AG04450 (cell line): ENCODE measurements around the gene SDC3. TPM values are rescaled to one million over a fixed set of nuclear protein-coding genes. Genes with fewer than 3 reads are reported as not detected.
"Not testable (repeated sequence)": the region's sequence is repeated elsewhere in the genome, so short reads cannot be mapped to it uniquely, and the experiment has no call there.

Experiments used
- CTCF ChIA-PET: fragments of 300-600, 350-600 bp; formaldehyde crosslinking; extraction: SDS; loops from one replicate; lab custom pipeline; 2022; ENCODE audit warnings: antibody characterized with exemption, inconsistent platforms; lab: Charles Lee
- POLR2A ChIA-PET: fragments of 350-600 bp; formaldehyde crosslinking; extraction: SDS; loops from one replicate; lab custom pipeline; 2021; ENCODE audit warnings: antibody characterized with exemption, inconsistent platforms; lab: Yijun Ruan, JAX
- DNase-seq: peaks from one replicate; pipeline ENCODE4 v3.0.0-alpha.2; 2011; ENCODE audit warnings: low read depth, low spot score
- H3K27ac ChIP-seq: one replicate; pipeline ENCODE4 v1.5.1; 2012; ENCODE audit warnings: low read depth, low read length, control low read depth
- H3K27me3 ChIP-seq: one replicate; pipeline ENCODE4 v1.6.0; 2012; ENCODE audit warnings: low read length; ENCODE audit not compliant: control insufficient read depth, insufficient read depth
- H3K4me3 ChIP-seq: 2 replicates; pipeline ENCODE4 v1.5.1; 2011; ENCODE audit warnings: mild to moderate bottlenecking, low read depth, low read length, control low read depth
- H3K9me3 ChIP-seq: 2 replicates; pipeline ENCODE4 v1.5.1; 2012; ENCODE audit warnings: low read length; ENCODE audit not compliant: control insufficient read depth, insufficient read depth
- polyA plus RNA-seq: library from polyadenylated mRNA; depleted of rRNA; stranded (reverse); fragments of >200 nt; gene quantifications from 2 replicates; pipeline ENCODE4 v1.2.3, GENCODE V29; 2011
- TF ChIP-seq, protein P1 (sequence below): IDR thresholded peaks from 2 replicates; pipeline ENCODE4 v1.5.1; 2011; ENCODE audit warnings: low read depth, low read length, control low read depth, inconsistent platforms

Gene SDC3
- polyA plus RNA-seq, 1 experiment: 21.7 TPM

DNA sequence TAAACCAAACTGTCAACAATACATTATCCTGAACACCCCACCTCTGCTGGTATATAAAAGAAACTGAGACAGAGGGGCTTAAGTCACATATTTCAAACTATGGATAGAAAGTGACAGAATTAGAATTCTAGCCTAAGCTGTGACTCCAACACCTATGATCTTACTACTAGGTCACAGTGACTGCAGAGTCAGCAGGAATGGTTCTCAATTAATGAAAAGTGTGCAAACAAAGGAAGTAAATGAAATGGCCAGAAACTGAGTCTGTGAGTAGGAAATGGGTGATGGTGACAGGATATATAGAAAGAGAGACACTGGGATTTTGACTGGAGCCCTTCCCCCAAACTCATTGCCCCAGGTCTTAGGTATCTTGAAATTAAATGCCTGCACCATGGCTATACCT is 38.7 kb upstream of the SDC3 start:
- Histone ChIP-seq H3K27me3 (no peaks in the 10 kb centered on the region), H3K4me3 (no peak overlapping the region), H3K27ac (no peak overlapping the region), H3K9me3 (no peaks in the 10 kb centered on the region)
- ChIA-PET POLR2A (no interaction called here), CTCF (no interaction called here)
- no peak for DNase-seq
- TF ChIP-seq, protein P1, sequence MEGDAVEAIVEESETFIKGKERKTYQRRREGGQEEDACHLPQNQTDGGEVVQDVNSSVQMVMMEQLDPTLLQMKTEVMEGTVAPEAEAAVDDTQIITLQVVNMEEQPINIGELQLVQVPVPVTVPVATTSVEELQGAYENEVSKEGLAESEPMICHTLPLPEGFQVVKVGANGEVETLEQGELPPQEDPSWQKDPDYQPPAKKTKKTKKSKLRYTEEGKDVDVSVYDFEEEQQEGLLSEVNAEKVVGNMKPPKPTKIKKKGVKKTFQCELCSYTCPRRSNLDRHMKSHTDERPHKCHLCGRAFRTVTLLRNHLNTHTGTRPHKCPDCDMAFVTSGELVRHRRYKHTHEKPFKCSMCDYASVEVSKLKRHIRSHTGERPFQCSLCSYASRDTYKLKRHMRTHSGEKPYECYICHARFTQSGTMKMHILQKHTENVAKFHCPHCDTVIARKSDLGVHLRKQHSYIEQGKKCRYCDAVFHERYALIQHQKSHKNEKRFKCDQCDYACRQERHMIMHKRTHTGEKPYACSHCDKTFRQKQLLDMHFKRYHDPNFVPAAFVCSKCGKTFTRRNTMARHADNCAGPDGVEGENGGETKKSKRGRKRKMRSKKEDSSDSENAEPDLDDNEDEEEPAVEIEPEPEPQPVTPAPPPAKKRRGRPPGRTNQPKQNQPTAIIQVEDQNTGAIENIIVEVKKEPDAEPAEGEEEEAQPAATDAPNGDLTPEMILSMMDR: no peak

DNA sequence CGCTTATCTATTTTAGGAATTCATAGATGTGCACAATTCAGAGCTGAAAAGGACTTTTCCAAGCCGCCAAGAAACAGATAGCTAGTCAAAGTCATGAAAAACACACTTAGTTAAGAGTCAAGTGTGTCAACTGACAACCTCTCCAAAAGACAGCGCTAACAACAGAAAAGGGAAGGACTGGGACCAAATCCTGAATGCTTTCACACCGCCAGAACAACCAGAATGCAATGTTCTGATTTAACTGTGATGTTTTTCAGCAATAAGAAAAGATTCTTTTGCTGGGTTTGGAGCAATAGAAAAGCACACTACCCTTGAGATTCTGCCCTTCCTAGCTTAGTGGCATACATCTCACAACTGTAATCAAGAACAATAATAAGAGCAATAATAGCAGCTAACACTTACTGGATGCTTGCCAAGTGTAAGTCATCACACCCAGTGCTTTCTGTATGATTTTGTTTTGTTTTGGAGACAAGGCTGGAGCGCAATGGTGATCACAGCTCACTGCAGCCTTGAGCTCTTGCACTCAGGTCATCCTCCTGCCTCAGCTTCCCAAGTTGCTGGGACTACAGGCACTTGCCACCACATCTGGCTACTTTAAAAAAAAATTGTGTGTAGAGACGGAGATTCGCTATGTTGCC is 33.9 kb upstream of the SDC3 start:
- ChIA-PET POLR2A (no interaction called here), CTCF (interaction anchor here (1.0 kb wide), 2 partner anchors 14 to 141 kb away, joined by 3 read pairs; no protein-coding TSS in a partner anchor)
- Histone ChIP-seq H3K9me3 (no peaks in the 10 kb centered on the region), H3K27me3 (no peaks in the 10 kb centered on the region), H3K4me3 (no peak overlapping the region), H3K27ac (no peak overlapping the region)
- DNase-seq: no peak
- TF ChIP-seq, protein P1: no peak

DNA sequence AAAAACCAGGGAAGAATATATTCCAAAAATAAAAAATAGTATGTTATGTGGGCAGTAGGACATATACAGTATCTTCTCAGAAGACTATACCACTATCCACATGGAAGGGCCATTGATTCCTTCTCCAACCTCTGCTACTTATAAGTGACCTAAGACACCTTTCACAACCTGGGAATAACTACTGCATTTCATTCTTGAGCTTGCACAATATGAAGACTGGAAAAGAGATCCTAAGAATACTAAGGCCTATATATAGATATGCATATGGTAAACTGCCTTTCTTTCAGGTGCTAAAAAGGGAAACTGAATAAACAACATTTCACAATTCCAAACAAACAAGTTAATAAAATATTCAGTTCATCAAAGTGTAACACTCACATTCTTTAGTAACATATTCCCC is 32.0 kb upstream of the SDC3 start:
- Histone ChIP-seq H3K9me3 (no peaks in the 10 kb centered on the region), H3K27ac (no peak overlapping the region), H3K4me3 (no peak overlapping the region), H3K27me3 (no peaks in the 10 kb centered on the region)
- ChIA-PET POLR2A (no interaction called here), CTCF (interaction anchor here (1.3 to 1.5 kb wide), 2 partner anchors 12 to 139 kb away, joined by 6 to 8 read pairs; no protein-coding TSS in a partner anchor)
- DNase-seq: no peak
- TF ChIP-seq, protein P1: no peak

DNA sequence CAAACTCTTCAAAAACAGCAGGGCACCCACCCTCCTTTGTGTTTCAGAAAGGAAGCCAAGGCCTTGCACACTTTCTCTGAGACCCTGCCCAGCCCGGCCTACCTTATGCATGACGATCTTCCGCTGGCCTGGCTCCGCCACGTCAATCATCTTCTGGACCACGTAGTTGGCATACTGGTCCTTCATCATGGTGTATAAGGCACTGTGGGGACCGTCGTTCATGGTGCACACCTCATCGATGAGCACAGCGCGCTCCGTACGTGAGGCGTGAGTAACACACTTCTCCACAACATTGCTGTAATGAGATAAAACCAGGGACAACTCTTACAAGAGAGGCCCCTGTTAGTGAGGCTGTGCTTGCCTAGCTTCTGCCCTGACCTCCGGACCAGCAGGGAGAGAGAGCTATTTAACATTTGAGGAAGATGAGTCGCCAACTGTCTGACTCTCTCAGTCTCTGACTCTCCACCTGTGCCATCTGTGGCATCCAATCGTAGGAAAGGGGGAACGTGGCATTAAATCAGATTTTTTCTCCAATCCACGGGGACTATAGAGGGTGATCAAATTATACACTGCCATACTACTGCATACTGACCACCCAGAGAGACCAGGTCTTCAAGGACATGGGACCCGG is 28.1 kb upstream of the SDC3 start:
- Histone ChIP-seq H3K4me3 (no peak overlapping the region), H3K27me3 (no peaks in the 10 kb centered on the region), H3K27ac (no peak overlapping the region), H3K9me3 (no peaks in the 10 kb centered on the region)
- TF ChIP-seq, protein P1: no peak
- ChIA-PET CTCF (interaction anchor here (1.0 to 5.5 kb wide), 2 partner anchors 26 to 135 kb away, joined by 3 to 29 read pairs; no protein-coding TSS in a partner anchor), POLR2A (no interaction called here)
- DNase-seq: no peak

DNA sequence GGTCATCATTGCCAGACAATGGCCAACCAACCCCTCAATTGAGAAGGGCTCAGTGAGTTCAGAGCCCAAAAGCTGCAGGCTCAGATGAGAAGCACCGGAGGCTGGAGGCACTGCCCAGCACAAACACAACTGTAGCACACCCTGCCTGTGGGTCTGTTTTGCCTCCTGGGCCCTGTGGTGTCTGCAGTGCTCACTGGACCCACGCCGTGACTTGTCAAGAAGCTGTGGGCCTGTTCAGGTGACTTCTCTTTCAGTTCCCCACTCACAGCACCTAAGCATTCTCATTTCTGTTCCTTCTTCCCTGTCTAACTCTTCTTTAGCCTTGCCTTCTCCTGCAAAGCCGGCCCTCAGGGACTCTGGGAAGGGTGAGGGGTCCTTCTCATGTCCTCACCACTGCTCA is 27.2 kb upstream of the SDC3 start:
- H3K4me3 ChIP-seq, H3K9me3 ChIP-seq, H3K27ac ChIP-seq, POLR2A ChIA-PET, H3K27me3 ChIP-seq, DNase-seq: not testable (repeated sequence)
- CTCF ChIA-PET: interaction anchor here (5.5 kb wide), 1 partner anchor 134 kb away, joined by 29 read pairs; no protein-coding TSS in a partner anchor
